Activated CD8-positive, alpha-beta memory T cell treated with anti-CD3 and anti-CD28 coated beads, Interleukin-2, amount 10 ng/mL, durations not matched to agents 7 days and 5 days (primary cell): Measurements from ENCODE around the gene ALX4. TPM values are rescaled to one million over a fixed set of nuclear protein-coding genes. Genes with fewer than 3 reads are reported as not detected.

Experiments used
- ATAC-seq: fragments of 150-1000 bp; cut with Tn5 transposase; one replicate; pipeline ENCODE4 v1.10.0; 2021; ENCODE audit warnings: moderate library complexity
- CTCF ChIA-PET: fragments of 350-600 bp; sonication (Branson Sonifier 250); formaldehyde crosslinking; loops from one replicate; lab custom pipeline; 2021; ENCODE audit warnings: antibody characterized with exemption; lab: Charles Lee
- DNase-seq: peaks from one replicate; pipeline ENCODE4 v3.0.0-alpha.2; 2020
- H3K27ac Mint-ChIP-seq: one replicate; pipeline ENCODE4 v1.8.0; 2021; ENCODE audit warnings: mild to moderate bottlenecking, mixed read lengths
- H3K27me3 Mint-ChIP-seq: one replicate; pipeline ENCODE4 v1.8.0; 2021; ENCODE audit warnings: mixed read lengths
- H3K36me3 Mint-ChIP-seq: one replicate; pipeline ENCODE4 v1.8.0; 2021; ENCODE audit warnings: mild to moderate bottlenecking, mixed read lengths
- H3K4me1 Mint-ChIP-seq: one replicate; pipeline ENCODE4 v1.8.0; 2021; ENCODE audit warnings: mixed read lengths
- H3K4me3 Mint-ChIP-seq: one replicate; pipeline ENCODE4 v1.8.0; 2021; ENCODE audit warnings: mild to moderate bottlenecking, moderate library complexity, mixed read lengths
- H3K9me3 Mint-ChIP-seq: one replicate; pipeline ENCODE4 v1.8.0; 2022; ENCODE audit warnings: low read depth, mixed read lengths
- total RNA-seq, 2 experiments: library from RNA; stranded (reverse); gene quantifications; one replicate each; pipeline ENCODE4 v1.2.3, GENCODE V29; 2021

ALX4 gene
- total RNA-seq, 2 experiments from 2014 or later = not detected

- no peak for DNase-seq
- CTCF ChIA-PET = interaction anchor here (0.9 kb wide), 1 partner anchor 19 kb away, joined by 3 read pairs; no protein-coding TSS in a partner anchor
- no peaks in the 10 kb centered on the region for H3K4me1 Mint-ChIP-seq
- H3K27ac Mint-ChIP-seq = no peak overlapping the region
- H3K4me3 Mint-ChIP-seq = no peak overlapping the region
- ATAC-seq = no peak
- H3K9me3 Mint-ChIP-seq = no peaks in the 10 kb centered on the region
- H3K36me3 Mint-ChIP-seq = no peaks in the 10 kb centered on the region
- no peaks in the 10 kb centered on the region for H3K27me3 Mint-ChIP-seq
Observed at GRCh38 chr11:44270403-44271273, 39.3 kb downstream of the ALX4 start.

- Mint-ChIP-seq H3K4me3 (no peak overlapping the region), H3K27ac (no peak overlapping the region), H3K9me3 (no peaks in the 10 kb centered on the region), H3K27me3 (no peaks in the 10 kb centered on the region), H3K36me3 (no peaks in the 10 kb centered on the region), H3K4me1 (no peaks in the 10 kb centered on the region)
- CTCF ChIA-PET = no interaction called here
- no peak for DNase-seq
- ATAC-seq = no peak
Observed at GRCh38 chr11:44269369-44270351, 40.3 kb downstream of the ALX4 start.

- Mint-ChIP-seq H3K36me3 (no peaks in the 10 kb centered on the region), H3K9me3 (no peaks in the 10 kb centered on the region), H3K27ac (no peak overlapping the region), H3K4me3 (no peak overlapping the region), H3K27me3 (no peaks in the 10 kb centered on the region), H3K4me1 (no peaks in the 10 kb centered on the region)
- CTCF ChIA-PET = interaction anchor here (1.2 to 1.5 kb wide), 3 partner anchors 11 to 255 kb away, joined by 3 to 6 read pairs (median 3); no protein-coding TSS in a partner anchor
- DNase-seq (no peak), ATAC-seq (no peak)
Observed at GRCh38 chr11:44268614-44269080, 41.3 kb downstream of the ALX4 start.

- no peaks in the 10 kb centered on the region for H3K4me1 Mint-ChIP-seq
- ATAC-seq = no peak
Observed at GRCh38 chr11:44267750-44268613, 42.0 kb downstream of the ALX4 start.

GRCh38 chr11:44267006-44267749, 42.8 kb downstream of the ALX4 start:
- DNase-seq (no peak), ATAC-seq (no peak)
- H3K4me3 Mint-ChIP-seq = no peak overlapping the region
- H3K27ac Mint-ChIP-seq = no peak overlapping the region
- no peaks in the 10 kb centered on the region for H3K9me3 Mint-ChIP-seq
- CTCF ChIA-PET = interaction anchor here (1.2 to 1.5 kb wide), 4 partner anchors 9 to 256 kb away, joined by 3 to 6 read pairs (median 3); no protein-coding TSS in a partner anchor
- no peaks in the 10 kb centered on the region for H3K27me3 Mint-ChIP-seq
- H3K36me3 Mint-ChIP-seq = no peaks in the 10 kb centered on the region
- H3K4me1 Mint-ChIP-seq = no peaks in the 10 kb centered on the region

More at GRCh38 chr11:44267750-44268613, 42.0 kb downstream of the ALX4 start:
- CTCF ChIA-PET = interaction anchor here (1.2 to 1.5 kb wide), 4 partner anchors 9 to 256 kb away, joined by 3 to 6 read pairs (median 3); no protein-coding TSS in a partner anchor
- no peak for DNase-seq
- H3K9me3 Mint-ChIP-seq = no peaks in the 10 kb centered on the region
- H3K4me3 Mint-ChIP-seq = no peak overlapping the region
- no peaks in the 10 kb centered on the region for H3K27me3 Mint-ChIP-seq
- no peaks in the 10 kb centered on the region for H3K36me3 Mint-ChIP-seq
- no peak overlapping the region for H3K27ac Mint-ChIP-seq

GRCh38 chr11:44266056-44266780, 43.7 kb downstream of the ALX4 start:
- H3K4me1 Mint-ChIP-seq = no peaks in the 10 kb centered on the region
- H3K27ac Mint-ChIP-seq = no peak overlapping the region
- CTCF ChIA-PET = no interaction called here
- no peaks in the 10 kb centered on the region for H3K36me3 Mint-ChIP-seq
- H3K9me3 Mint-ChIP-seq = no peaks in the 10 kb centered on the region
- no peaks in the 10 kb centered on the region for H3K27me3 Mint-ChIP-seq
- DNase-seq (no peak), ATAC-seq (no peak)
- H3K4me3 Mint-ChIP-seq = no peak overlapping the region

- no peak for DNase-seq
- no peaks in the 10 kb centered on the region for H3K9me3 Mint-ChIP-seq
- no peak overlapping the region for H3K27ac Mint-ChIP-seq
- H3K36me3 Mint-ChIP-seq = no peaks in the 10 kb centered on the region
- CTCF ChIA-PET = no interaction called here
- H3K27me3 Mint-ChIP-seq = no peaks in the 10 kb centered on the region
- H3K4me1 Mint-ChIP-seq = no peaks in the 10 kb centered on the region
- H3K4me3 Mint-ChIP-seq = no peak overlapping the region
- no peak for ATAC-seq
Observed at GRCh38 chr11:44264761-44265160, 45.2 kb downstream of the ALX4 start.

- DNase-seq (no peak), ATAC-seq (no peak)
- Mint-ChIP-seq H3K27ac (no peak overlapping the region), H3K9me3 (no peaks in the 10 kb centered on the region), H3K4me3 (no peak overlapping the region), H3K36me3 (no peaks in the 10 kb centered on the region), H3K4me1 (peaks cover 1% of the 10 kb centered on the region), H3K27me3 (no peaks in the 10 kb centered on the region)
- CTCF ChIA-PET = no interaction called here
Observed at GRCh38 chr11:44264438-44264749, 45.5 kb downstream of the ALX4 start.

GRCh38 chr11:44263738-44264437, 46.1 kb downstream of the ALX4 start:
- Mint-ChIP-seq H3K27ac (no peak overlapping the region), H3K27me3 (no peaks in the 10 kb centered on the region), H3K4me3 (no peak overlapping the region), H3K36me3 (no peaks in the 10 kb centered on the region), H3K9me3 (no peaks in the 10 kb centered on the region), H3K4me1 (peaks cover 6% of the 10 kb centered on the region)
- no peak for DNase-seq
- CTCF ChIA-PET = no interaction called here
- ATAC-seq = no peak

- CTCF ChIA-PET = interaction anchor here (1.2 kb wide), 1 partner anchor 24 kb away, joined by 3 read pairs; no protein-coding TSS in a partner anchor
- H3K9me3 Mint-ChIP-seq = no peaks in the 10 kb centered on the region
Observed at GRCh38 chr11:44261800-44262591, 47.9 kb downstream of the ALX4 start.

More at GRCh38 chr11:44261800-44262591, 47.9 kb downstream of the ALX4 start:
- no peak for DNase-seq
- ATAC-seq = no peak
- Mint-ChIP-seq H3K36me3 (peaks cover 7% of the 10 kb centered on the region), H3K27ac (no peak overlapping the region), H3K27me3 (no peaks in the 10 kb centered on the region), H3K4me1 (peaks cover 25% of the 10 kb centered on the region), H3K4me3 (no peak overlapping the region)
